ENCODE data around the gene ZFAND3. TPM values are rescaled to one million over a fixed set of nuclear protein-coding genes. Genes with fewer than 3 reads are reported as not detected.
A peak's percentile ranks its signal among the peaks of the same experiment; 100 is the strongest.

Gene ZFAND3
- total RNA-seq, 1 experiment from 2014 or later: 107 TPM

DNA sequence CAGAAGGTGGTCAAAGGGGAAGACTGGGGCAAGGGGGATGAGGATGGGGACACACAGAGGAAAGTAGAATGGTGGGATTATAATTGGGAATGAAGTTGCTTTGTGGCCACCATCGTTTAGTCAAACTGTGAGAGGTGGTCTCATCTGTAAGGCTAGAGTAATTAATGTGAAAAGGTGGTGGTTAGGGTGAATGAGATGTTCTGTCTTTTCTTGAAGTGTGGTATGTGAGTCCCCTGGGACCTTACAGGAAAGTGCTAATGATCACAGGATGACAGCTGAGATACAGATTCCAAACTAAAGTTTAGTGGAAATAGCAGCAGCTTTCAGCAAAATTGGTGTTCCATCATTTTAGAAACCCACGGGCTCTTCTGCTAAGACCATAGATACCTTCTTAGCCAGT lies 10.7 kb downstream of the ZFAND3 start:
- H3K27ac Mint-ChIP-seq (ENCODE audit: unreplicated experiment): no peak overlapping the region
- DNase-seq: no peak
- TF ChIP-seq, protein P1, sequence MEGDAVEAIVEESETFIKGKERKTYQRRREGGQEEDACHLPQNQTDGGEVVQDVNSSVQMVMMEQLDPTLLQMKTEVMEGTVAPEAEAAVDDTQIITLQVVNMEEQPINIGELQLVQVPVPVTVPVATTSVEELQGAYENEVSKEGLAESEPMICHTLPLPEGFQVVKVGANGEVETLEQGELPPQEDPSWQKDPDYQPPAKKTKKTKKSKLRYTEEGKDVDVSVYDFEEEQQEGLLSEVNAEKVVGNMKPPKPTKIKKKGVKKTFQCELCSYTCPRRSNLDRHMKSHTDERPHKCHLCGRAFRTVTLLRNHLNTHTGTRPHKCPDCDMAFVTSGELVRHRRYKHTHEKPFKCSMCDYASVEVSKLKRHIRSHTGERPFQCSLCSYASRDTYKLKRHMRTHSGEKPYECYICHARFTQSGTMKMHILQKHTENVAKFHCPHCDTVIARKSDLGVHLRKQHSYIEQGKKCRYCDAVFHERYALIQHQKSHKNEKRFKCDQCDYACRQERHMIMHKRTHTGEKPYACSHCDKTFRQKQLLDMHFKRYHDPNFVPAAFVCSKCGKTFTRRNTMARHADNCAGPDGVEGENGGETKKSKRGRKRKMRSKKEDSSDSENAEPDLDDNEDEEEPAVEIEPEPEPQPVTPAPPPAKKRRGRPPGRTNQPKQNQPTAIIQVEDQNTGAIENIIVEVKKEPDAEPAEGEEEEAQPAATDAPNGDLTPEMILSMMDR (IDR thresholded peaks at IDR 0.05; ENCODE audit: insufficient read depth in 1 of 2, low read depth in 1 of 2, low read length in 1 of 2, severe bottlenecking in 1 of 2, unreplicated experiment in 1 of 2): no peak
- peaks cover 21% of the 10 kb centered on the region for H3K36me3 Mint-ChIP-seq (ENCODE audit: insufficient read depth, unreplicated experiment)
- no peak overlapping the region for H3K4me3 Mint-ChIP-seq (ENCODE audit: unreplicated experiment)
- Histone ChIP-seq H3K9me3 (no peaks in the 10 kb centered on the region), H3K4me1 (0 out of 2 replicates have a peak, but pooled peaks cover under 1% of the 10 kb centered on the region), H3K4me3 (ENCODE audit: low read depth, low read length) (no peak overlapping the region), H3K27me3 (replicated peaks; ENCODE audit: control insufficient read depth, insufficient read depth, low read length) (no peaks in the 10 kb centered on the region), H3K36me3 (ENCODE audit: control insufficient read depth, insufficient read depth, low read length) (no peaks in the 10 kb centered on the region)
- H3K27me3 Mint-ChIP-seq (ENCODE audit: insufficient read depth, unreplicated experiment): no peaks in the 10 kb centered on the region
- intact Hi-C loops (cut with micrococcal nuclease; ENCODE audit: unreplicated experiment): no loop called here
- H3K4me1 Mint-ChIP-seq (ENCODE audit: low read depth, unreplicated experiment): no peaks in the 10 kb centered on the region
- ChIA-PET CTCF (no interaction called here), POLR2A (no interaction called here)
- no TSS peak for BruUV-seq (replicated peaks)
- H3K9me3 Mint-ChIP-seq (ENCODE audit: unreplicated experiment): no peaks in the 10 kb centered on the region

DNA sequence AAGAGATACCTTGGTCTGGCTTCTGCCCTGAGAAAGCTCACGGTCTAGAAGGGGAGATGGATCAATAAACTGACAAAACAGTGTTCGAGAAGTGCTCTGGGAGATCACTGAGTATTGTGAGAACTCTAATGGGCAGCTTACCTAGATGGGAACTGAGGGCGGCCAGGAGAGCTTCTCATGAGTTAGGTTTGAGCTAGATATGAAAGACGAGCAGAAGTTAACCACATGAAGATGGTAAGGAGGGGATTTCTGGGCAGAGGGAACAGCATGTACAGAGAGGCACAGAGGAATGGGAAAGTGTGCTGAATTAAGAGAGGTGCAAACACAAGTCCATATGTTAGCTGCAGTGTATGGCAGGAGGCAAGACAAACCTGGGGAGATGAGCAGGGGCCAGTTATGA lies 11.9 kb downstream of the ZFAND3 start:
- CTCF ChIA-PET: no interaction called here
- TF ChIP-seq, protein P1 (IDR thresholded peaks at IDR 0.05; ENCODE audit: insufficient read depth in 1 of 2, low read depth in 1 of 2, low read length in 1 of 2, severe bottlenecking in 1 of 2, unreplicated experiment in 1 of 2): no peak
- no peak for DNase-seq

DNA sequence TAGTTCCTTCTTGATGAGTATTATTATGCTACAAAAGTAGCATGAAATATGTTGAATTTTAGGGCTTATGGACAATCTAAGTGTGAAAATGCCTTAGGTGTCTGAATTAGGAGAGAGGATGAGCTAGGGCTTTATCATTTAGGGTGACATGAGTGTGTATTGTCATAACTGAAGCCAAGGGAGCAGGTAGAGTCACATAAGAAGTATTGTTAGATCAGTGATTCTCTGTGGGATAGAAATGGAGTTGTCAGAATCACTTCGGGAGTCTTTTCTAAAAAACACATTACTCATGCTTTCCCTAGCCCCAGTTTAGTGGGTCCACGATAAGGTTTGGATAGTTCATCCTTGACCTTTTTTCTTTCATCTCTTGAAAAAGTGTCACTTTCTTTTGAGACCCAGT lies 16.4 kb downstream of the ZFAND3 start:
- DNase-seq: no peak
- Mint-ChIP-seq H3K4me3 (ENCODE audit: unreplicated experiment) (no peak overlapping the region), H3K9me3 (ENCODE audit: unreplicated experiment) (no peaks in the 10 kb centered on the region), H3K27me3 (ENCODE audit: insufficient read depth, unreplicated experiment) (no peaks in the 10 kb centered on the region), H3K4me1 (ENCODE audit: low read depth, unreplicated experiment) (peaks cover 7% of the 10 kb centered on the region), H3K36me3 (ENCODE audit: insufficient read depth, unreplicated experiment) (peaks cover 46% of the 10 kb centered on the region), H3K27ac (ENCODE audit: unreplicated experiment) (no peak overlapping the region)
- no peaks in the 10 kb centered on the region; the same call in 1 of the 2 replicates for H3K4me1 ChIP-seq
- intact Hi-C loops (cut with micrococcal nuclease; ENCODE audit: unreplicated experiment): no loop called here
- POLR2A ChIA-PET: no interaction called here
- TF ChIP-seq, protein P1 (IDR thresholded peaks at IDR 0.05; ENCODE audit: insufficient read depth in 1 of 2, low read depth in 1 of 2, low read length in 1 of 2, severe bottlenecking in 1 of 2, unreplicated experiment in 1 of 2): no peak
- H3K4me3 ChIP-seq (ENCODE audit: low read depth, low read length): no peak overlapping the region
- TSS peak; percentile 3 for BruUV-seq (replicated peaks)
- no peaks in the 10 kb centered on the region for H3K9me3 ChIP-seq
- no peaks in the 10 kb centered on the region; the same call in 1 of the 2 replicates for H3K36me3 ChIP-seq (ENCODE audit: control insufficient read depth, insufficient read depth, low read length)
- CTCF ChIA-PET: no interaction called here
- no peaks in the 10 kb centered on the region for H3K27me3 ChIP-seq (replicated peaks; ENCODE audit: control insufficient read depth, insufficient read depth, low read length)

More for the DNA sequence above, 11.9 kb downstream of the ZFAND3 start:
- intact Hi-C loops (cut with micrococcal nuclease; ENCODE audit: unreplicated experiment): no loop called here
- no peaks in the 10 kb centered on the region for H3K4me1 ChIP-seq
- no peak overlapping the region for H3K4me3 ChIP-seq (ENCODE audit: low read depth, low read length)
- no peaks in the 10 kb centered on the region for H3K27me3 ChIP-seq (replicated peaks; ENCODE audit: control insufficient read depth, insufficient read depth, low read length)
- no peaks in the 10 kb centered on the region for H3K36me3 ChIP-seq (ENCODE audit: control insufficient read depth, insufficient read depth, low read length)
- no peak overlapping the region for H3K27ac Mint-ChIP-seq (ENCODE audit: unreplicated experiment)
- no peaks in the 10 kb centered on the region for H3K9me3 Mint-ChIP-seq (ENCODE audit: unreplicated experiment)
- no peaks in the 10 kb centered on the region for H3K27me3 Mint-ChIP-seq (ENCODE audit: insufficient read depth, unreplicated experiment)
- no peaks in the 10 kb centered on the region for H3K9me3 ChIP-seq
- BruUV-seq (replicated peaks): no TSS peak
- no peaks in the 10 kb centered on the region for H3K4me1 Mint-ChIP-seq (ENCODE audit: low read depth, unreplicated experiment)
- POLR2A ChIA-PET: no interaction called here
- peaks cover 15% of the 10 kb centered on the region for H3K36me3 Mint-ChIP-seq (ENCODE audit: insufficient read depth, unreplicated experiment)
- H3K4me3 Mint-ChIP-seq (ENCODE audit: unreplicated experiment): no peak overlapping the region

All from Caco-2 (cell line).